Measurements from ENCODE around the gene GSDMA.

The GSDMA gene

DNA sequence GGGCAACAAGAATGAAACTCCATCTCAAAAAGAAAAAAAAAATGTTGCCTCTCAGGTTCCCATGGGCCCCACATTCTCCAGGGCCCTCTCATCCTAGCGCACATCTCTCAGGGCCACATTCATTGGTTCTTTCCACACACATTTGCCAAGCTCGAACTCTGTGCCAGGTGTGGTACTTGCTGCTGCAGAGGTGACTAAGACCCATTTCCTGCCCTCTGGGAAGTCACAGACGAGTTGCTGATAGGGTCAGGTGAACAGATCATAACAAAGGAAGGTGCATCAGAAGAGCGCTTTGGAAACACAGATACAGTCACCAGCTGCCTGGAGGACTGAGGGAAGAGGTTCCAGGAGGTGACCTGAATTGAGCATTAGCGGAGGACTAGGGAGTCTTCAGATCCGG is 1.0 kb downstream of the GSDMA start:
- DNase-seq, result no peak

- DNase-seq, result no peak
Measured at GRCh38 chr17:39965017-39965699, 2.4 kb downstream of the GSDMA start.

- DNase-seq, result no peak
Measured at GRCh38 chr17:39966771-39967170, 4.0 kb downstream of the GSDMA start.

DNA sequence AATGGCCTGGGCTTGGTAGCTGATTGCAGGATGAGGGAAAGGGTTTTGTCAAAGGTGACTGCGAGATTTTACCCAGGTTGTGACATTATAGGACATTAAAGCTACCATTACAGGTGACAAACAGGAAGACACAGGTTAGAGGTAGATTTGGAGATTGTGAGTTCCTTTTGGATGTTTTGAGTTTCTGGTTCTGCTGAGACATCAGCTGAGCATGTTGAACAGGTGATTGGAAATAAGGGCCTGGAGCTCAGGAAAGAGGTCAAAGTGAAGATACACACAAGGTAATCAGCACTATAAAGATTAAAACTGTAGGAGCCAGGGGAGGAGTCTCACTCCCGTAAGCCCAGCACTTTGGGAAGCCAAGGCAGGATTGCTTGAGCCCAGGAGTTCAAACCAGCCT is 6.0 kb downstream of the GSDMA start:
- no peak for DNase-seq

DNA sequence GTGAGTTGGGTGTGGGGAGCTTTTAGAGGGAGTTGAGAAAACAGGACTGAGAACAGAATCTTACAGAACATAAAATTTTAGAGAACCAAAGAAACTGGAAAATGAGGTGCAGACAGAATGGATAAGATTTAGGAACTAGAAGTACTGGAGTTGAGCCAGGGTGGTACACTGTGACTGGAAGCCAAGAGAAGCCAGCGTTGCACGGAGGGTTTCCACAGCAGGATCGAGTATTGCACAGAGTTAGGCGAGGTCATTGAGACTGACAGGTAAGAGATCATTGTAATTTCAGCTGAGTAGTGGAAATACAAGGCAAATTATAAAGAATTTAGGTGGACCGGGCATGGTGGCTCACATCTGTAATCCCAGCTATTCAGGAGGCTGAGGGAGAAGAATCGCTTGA is 6.6 kb downstream of the GSDMA start:
- no peak for DNase-seq

- DNase-seq, result no peak
Measured at GRCh38 chr17:39970157-39970692, 7.4 kb downstream of the GSDMA start.

DNA sequence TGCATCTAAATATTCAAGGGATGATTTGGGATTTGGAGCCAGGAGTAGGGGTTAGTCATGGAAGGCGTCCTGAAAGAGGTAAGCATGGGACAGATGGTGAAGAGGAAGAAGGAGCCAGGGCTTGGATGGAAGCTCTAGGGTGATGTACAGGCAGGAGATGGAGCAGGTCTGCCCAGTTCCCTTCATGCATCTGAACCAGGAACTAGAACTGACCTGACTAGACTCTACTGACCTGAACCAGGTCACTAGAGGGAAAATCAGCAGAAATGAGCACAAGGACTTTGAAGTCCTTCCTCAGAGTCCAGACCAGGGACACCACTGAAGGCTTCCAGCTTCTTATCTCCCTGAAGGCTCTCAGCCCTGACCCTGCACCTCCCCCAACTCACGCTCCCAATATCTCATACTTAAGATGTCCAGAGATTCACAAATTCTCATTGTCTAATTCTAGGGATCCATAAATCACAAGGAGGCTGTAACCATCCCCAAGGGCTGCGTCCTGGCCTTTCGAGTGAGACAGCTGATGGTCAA is 8.3 kb downstream of the GSDMA start:
- no peak for DNase-seq

DNA sequence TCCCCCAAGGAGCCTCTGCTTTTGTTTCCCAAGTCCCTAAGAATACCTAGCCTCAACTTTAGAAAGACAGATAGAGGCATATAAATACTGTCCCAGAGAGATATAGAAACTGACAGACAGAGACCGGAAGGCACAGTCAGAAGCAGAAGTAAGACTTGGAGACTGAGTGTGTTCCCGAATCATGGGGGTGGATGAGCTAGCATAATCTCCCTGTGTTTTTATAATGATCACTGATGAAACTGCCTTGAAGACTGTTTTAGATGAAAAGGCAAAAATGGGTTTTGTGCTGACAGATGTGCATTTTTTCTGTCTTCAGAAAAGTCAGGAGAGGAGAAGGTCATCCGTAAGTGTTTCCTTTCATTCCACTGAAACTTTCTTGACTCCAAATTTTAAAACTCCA is 9.5 kb downstream of the GSDMA start:
- DNase-seq, result peak; percentile 71

- DNase-seq, result no peak
Measured at GRCh38 chr17:39973496-39973895, 10.7 kb downstream of the GSDMA start.

GRCh38 chr17:39974433-39974832 is 11.6 kb downstream of the GSDMA start:
- DNase-seq, result no peak

DNA sequence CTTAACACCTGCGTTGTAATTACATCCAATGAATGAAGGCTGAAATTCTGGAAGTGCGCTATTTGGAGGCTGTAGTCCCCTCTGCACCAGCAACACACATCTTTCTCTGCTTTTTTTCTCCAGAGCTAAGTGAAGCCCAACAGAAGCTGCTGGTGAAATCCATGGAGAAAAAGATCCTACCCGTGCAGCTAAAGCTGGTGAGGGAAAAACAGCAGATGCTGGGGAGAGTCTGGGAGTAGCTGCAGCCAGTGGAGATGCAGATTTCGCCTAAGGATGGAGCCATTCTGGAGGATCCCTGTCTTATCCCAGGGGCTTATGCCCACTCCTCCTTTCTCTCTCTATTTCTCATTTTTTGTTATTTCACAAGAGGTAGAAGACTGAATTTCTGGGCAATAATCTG is 13.0 kb downstream of the GSDMA start:
- DNase-seq, result no peak

GRCh38 chr17:39979016-39979670 is 16.3 kb downstream of the GSDMA start:
- peak; percentile 99 for DNase-seq

GRCh38 chr17:39979893-39980350 is 17.1 kb downstream of the GSDMA start:
- DNase-seq, result peak; percentile 85

DNA sequence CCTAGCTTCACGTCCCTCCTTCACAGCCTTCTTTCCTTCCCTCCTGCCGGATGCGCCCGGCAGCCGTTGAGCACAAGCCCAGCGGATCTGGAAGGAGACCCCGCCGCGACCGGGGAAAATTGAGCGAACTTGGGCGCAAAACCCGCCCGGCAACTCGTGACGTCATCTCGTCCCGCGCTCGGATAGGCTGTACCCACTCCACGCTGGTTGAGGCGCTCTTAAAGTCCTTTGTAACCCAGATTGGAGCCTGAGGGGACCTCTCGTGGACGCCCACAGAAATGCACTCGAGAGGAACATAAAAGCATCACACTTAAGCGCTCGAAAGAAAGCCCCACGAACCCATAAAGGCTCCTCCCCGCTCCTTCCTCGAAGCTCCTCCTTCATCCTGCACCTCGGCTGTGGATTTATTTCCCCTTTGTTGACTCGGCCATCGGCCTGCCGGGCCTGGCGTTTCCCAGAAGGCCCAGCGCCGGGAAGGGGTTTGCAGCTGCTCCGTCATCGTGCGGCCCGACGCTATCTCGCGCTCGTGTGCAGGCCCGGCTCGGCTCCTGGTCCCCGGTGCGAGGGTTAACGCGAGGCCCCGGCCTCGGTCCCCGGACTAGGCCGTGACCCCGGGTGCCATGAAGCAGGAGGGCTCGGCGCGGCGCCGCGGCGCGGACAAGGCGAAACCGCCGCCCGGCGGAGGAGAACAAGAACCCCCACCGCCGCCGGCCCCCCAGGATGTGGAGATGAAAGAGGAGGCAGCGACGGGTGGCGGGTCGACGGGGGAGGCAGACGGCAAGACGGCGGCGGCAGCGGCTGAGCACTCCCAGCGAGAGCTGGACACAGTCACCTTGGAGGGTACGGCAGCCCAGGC is 17.8 kb downstream of the GSDMA start, which contains the start of gene PSMD3:
PSMD3 (plus strand) TSS at position 457 of the 856 bp plus-strand sequence; CDS start at position 621, 164 bp downstream.
- DNase-seq, result peak; percentile 99

GRCh38 chr17:39981207-39981741 is 18.5 kb downstream of the GSDMA start:
- DNase-seq, result no peak

GRCh38 chr17:39981766-39982375 is 19.1 kb downstream of the GSDMA start:
- no peak for DNase-seq

DNA sequence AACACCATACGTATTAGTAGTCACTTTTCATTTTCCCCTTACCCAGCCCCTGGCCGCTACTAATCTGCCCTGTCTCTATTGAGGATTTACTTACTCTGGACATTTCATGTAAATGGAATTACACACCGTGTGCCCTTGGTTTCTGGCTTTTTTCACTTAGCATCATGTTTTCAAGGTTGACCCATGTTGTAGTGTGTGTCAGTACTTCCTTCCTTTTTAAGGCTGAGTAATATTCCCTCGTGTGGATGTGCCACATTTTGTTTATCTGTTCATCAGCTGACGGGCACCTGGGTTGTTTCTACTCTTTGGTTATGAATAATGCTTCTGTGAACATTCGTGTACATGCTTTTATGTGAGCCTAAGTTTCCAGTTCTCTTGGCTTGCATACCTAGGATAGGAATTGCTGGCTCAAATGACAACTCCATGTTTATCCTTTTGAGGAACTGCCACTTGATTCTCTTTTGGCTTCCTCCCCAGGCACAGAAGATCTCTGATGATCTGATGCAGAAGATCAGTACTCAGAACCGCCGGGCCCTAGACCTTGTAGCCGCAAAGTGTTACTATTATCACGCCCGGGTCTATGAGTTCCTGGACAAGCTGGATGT is 25.5 kb downstream of the GSDMA start:
- no peak for DNase-seq

GRCh38 chr17:39994448-39994847 is 31.6 kb downstream of the GSDMA start:
- no peak for DNase-seq

DNA sequence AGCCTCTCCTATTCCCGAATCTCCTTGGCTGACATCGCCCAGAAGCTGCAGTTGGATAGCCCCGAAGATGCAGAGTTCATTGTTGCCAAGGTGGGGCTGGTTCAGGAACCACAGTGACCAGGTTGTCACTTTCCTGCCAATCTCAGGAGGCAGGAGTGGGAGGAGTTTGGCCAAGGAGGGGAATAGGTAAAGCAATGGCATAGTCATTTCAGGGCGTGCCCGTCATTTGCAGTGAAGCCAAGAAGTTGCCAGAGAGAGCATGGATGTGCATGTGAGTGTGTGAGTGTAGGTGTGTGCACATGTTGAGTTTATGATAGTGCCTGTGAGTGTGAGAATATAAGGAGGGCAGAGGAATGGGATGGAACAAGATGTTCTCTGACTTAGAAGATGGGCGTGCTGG is 32.6 kb downstream of the GSDMA start:
- DNase-seq, result no peak

DNA sequence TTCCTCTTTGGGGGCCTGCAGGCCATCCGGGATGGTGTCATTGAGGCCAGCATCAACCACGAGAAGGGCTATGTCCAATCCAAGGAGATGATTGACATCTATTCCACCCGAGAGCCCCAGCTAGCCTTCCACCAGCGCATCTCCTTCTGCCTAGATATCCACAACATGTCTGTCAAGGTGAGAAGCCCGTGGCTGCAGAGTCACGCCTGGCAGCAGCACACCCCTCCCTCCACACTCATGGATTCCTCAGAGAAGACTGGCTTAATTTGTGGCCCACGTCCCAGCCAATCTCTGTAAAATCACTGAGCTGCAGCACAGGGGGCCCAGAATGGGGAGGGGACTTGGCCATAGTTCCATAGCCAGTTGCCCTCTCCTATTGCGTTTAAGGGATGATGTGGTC is 33.4 kb downstream of the GSDMA start:
- DNase-seq, result no peak

DNA sequence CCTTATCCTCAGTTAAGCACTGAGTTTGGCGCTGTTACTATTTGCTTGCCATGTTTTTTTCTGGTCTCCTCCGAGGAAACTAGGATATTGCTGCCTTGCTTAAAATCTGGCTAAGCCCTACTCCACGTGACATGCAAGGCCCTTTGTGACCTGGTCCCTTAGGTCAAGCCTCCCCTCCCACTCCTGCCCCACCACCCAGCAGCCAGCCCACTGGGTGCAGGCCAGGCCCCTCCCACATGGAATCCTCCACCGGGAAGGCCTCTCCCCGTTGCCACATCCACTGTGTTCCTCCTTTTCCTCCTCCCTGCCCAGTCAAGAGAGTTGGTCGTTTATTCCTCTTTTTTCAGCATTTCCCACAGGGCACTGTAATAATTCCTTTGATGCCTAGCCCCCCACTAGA is 34.0 kb downstream of the GSDMA start:
- DNase-seq, result no peak

- no peak for DNase-seq
Measured at GRCh38 chr17:39997543-39997942, 34.7 kb downstream of the GSDMA start.

Measured in kidney glomerular epithelial cell (primary cell).